ENCODE results near the gene IL3.

IL3 gene

DNA sequence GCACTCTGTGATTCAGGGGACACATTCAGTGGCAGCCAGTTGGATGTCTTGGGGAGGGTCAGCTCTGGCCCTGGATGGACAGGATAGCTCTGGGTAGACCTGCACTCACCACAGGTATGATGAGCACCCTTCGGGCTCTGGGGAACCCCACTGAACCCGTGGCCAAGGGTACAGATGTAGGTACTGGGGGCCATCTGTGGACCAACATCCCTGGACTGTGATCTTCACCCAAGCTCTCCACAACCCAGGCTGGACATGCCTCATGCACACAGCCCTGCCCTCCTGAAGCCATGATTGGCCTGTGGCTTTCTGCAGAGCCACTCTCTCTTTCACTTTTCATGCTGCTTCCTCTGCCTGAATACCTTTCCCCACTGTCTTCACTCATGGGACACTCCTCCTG is 33.4 kb upstream of the IL3 start:
- H3K79me2 ChIP-seq (ENCODE audit: insufficient read depth, low read length), result no peaks in the 10 kb centered on the region
- no peaks in the 10 kb centered on the region for H3K9me2 ChIP-seq (replicated peaks; ENCODE audit: low read depth, low read length)
- no peaks in the 10 kb centered on the region for H4K20me1 ChIP-seq (ENCODE audit: insufficient read depth, low read length, poor library complexity, severe bottlenecking)
- no peak overlapping the region for H2AFZ ChIP-seq (ENCODE audit: low read length)
- no peak overlapping the region for H3K9ac ChIP-seq (ENCODE audit: low read depth, low read length, poor library complexity, severe bottlenecking)
- H3K36me3 ChIP-seq (ENCODE audit: insufficient read depth, low read length), result no peaks in the 10 kb centered on the region
- TF ChIP-seq EZH2phosphoT487 (IDR thresholded peaks at IDR 0.05; ENCODE audit: borderline replicate concordance), result no peak
- TF ChIP-seq, protein P1, sequence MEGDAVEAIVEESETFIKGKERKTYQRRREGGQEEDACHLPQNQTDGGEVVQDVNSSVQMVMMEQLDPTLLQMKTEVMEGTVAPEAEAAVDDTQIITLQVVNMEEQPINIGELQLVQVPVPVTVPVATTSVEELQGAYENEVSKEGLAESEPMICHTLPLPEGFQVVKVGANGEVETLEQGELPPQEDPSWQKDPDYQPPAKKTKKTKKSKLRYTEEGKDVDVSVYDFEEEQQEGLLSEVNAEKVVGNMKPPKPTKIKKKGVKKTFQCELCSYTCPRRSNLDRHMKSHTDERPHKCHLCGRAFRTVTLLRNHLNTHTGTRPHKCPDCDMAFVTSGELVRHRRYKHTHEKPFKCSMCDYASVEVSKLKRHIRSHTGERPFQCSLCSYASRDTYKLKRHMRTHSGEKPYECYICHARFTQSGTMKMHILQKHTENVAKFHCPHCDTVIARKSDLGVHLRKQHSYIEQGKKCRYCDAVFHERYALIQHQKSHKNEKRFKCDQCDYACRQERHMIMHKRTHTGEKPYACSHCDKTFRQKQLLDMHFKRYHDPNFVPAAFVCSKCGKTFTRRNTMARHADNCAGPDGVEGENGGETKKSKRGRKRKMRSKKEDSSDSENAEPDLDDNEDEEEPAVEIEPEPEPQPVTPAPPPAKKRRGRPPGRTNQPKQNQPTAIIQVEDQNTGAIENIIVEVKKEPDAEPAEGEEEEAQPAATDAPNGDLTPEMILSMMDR (conservative IDR thresholded peaks at IDR 0.05; ENCODE audit: low read length), result no peak
- H3K4me3 ChIP-seq (ENCODE audit: low read length, poor library complexity, severe bottlenecking), result no peak overlapping the region
- H3K4me1 ChIP-seq (ENCODE audit: insufficient read depth, low read length, poor library complexity, severe bottlenecking), result no peaks in the 10 kb centered on the region
- no peaks in the 10 kb centered on the region for H3F3A ChIP-seq (ENCODE audit: low read depth)
- H3K27me3 ChIP-seq (ENCODE audit: insufficient read depth, low read length, poor library complexity, severe bottlenecking), result no peaks in the 10 kb centered on the region
- no peaks in the 10 kb centered on the region for H3K9me3 ChIP-seq (ENCODE audit: insufficient read depth, low read depth, low read length)
- H3K4me2 ChIP-seq (ENCODE audit: low read depth, low read length, poor library complexity, severe bottlenecking), result no peak overlapping the region

DNA sequence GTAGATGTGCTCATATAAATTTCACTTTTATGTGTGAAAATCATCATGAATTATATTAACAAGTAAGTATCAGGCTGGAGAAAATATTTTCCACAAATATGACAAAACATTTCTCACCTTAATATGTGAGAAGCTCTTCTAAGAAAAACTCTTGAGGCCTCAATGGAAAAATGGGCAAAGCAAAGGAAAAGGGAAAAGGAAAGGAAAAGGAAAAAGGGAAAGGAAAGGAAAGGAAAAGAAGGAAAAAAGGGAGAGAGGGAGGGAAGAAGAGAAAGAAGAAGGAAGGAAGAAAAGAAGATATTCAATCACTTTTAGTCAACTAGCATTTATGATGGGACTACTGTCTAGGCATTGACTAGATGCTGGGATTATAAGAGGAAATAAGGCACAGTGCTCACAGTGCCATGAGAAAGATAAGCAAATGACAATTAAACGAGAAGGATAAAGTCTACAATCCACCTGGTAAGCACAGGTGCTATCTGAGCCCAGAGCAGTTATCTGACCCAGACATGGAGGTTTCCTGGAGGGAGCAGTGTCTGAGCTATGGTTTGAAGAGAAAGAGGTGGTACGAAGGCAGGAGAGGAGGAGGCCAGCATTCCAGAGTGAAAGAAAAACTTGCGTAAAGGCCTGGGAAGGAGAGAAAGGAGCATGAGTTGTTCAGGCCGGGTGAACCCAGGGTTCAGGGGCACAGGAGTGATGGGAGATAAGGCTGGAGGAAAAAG is 30.7 kb upstream of the IL3 start:
- Histone ChIP-seq H3K4me1 (ENCODE audit: insufficient read depth, low read length, poor library complexity, severe bottlenecking) (no peaks in the 10 kb centered on the region), H3K4me3 (ENCODE audit: low read length, poor library complexity, severe bottlenecking) (no peak overlapping the region), H3K4me2 (ENCODE audit: low read depth, low read length, poor library complexity, severe bottlenecking) (no peak overlapping the region), H3K9me2 (replicated peaks; ENCODE audit: low read depth, low read length) (no peaks in the 10 kb centered on the region), H2AFZ (ENCODE audit: low read length) (no peak overlapping the region), H3K9me3 (ENCODE audit: insufficient read depth, low read depth, low read length) (no peaks in the 10 kb centered on the region), H3K79me2 (ENCODE audit: insufficient read depth, low read length) (no peaks in the 10 kb centered on the region), H4K20me1 (ENCODE audit: insufficient read depth, low read length, poor library complexity, severe bottlenecking) (no peaks in the 10 kb centered on the region), H3K9ac (ENCODE audit: low read depth, low read length, poor library complexity, severe bottlenecking) (no peak overlapping the region), H3K36me3 (ENCODE audit: insufficient read depth, low read length) (no peaks in the 10 kb centered on the region), H3K27me3 (ENCODE audit: insufficient read depth, low read length, poor library complexity, severe bottlenecking) (no peaks in the 10 kb centered on the region), H3F3A (ENCODE audit: low read depth) (no peaks in the 10 kb centered on the region)
- TF ChIP-seq EZH2phosphoT487 (IDR thresholded peaks at IDR 0.05; ENCODE audit: borderline replicate concordance), result no peak
- TF ChIP-seq, protein P1 (conservative IDR thresholded peaks at IDR 0.05; ENCODE audit: low read length), result no peak

DNA sequence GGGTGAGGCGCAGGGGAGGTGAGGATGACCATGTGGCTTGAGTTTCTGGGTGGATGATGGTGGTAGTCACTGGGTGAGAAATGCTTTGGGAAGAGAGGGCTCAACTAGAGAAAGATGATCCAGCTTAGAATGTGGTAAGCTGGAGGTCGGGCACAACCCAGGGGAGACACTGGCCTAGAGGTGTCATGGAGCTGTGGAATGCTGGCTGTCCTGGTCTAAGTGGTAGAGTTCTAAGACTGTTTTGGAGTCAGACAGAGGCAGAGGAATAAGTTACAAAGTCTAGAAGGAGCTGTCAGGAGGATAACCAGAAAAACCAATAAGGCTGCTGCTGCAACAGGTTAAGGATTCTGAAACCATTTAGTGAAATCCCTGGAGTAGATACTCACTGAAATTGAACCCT is 29.8 kb upstream of the IL3 start:
- Histone ChIP-seq H3K4me1 (ENCODE audit: insufficient read depth, low read length, poor library complexity, severe bottlenecking) (no peaks in the 10 kb centered on the region), H3K4me2 (ENCODE audit: low read depth, low read length, poor library complexity, severe bottlenecking) (no peak overlapping the region), H3F3A (ENCODE audit: low read depth) (no peaks in the 10 kb centered on the region), H3K27me3 (ENCODE audit: insufficient read depth, low read length, poor library complexity, severe bottlenecking) (no peaks in the 10 kb centered on the region), H3K9me2 (replicated peaks; ENCODE audit: low read depth, low read length) (no peaks in the 10 kb centered on the region), H3K9me3 (ENCODE audit: insufficient read depth, low read depth, low read length) (no peaks in the 10 kb centered on the region), H2AFZ (ENCODE audit: low read length) (no peak overlapping the region), H3K9ac (ENCODE audit: low read depth, low read length, poor library complexity, severe bottlenecking) (no peak overlapping the region), H3K79me2 (ENCODE audit: insufficient read depth, low read length) (no peaks in the 10 kb centered on the region), H3K36me3 (ENCODE audit: insufficient read depth, low read length) (no peaks in the 10 kb centered on the region), H3K4me3 (ENCODE audit: low read length, poor library complexity, severe bottlenecking) (no peak overlapping the region), H4K20me1 (ENCODE audit: insufficient read depth, low read length, poor library complexity, severe bottlenecking) (no peaks in the 10 kb centered on the region)
- no peak for TF ChIP-seq EZH2phosphoT487 (IDR thresholded peaks at IDR 0.05; ENCODE audit: borderline replicate concordance)
- TF ChIP-seq, protein P1 (conservative IDR thresholded peaks at IDR 0.05; ENCODE audit: low read length), result no peak

Data from Loucy (cell line).